HG02981 (cell line): ENCODE measurements around the gene SEPSECS.
"Not testable (repeated sequence)": the region's sequence is repeated elsewhere in the genome, so short reads cannot be mapped to it uniquely, and the experiment has no call there.

Experiments
- ATAC-seq: cut with Tn5 transposase; IDR thresholded peaks from one replicate; pipeline ENCODE4 v1.9.1; 2021; ENCODE audit warnings: mild to moderate bottlenecking, moderate library complexity; ENCODE audit not compliant: unreplicated experiment

Gene SEPSECS

GRCh38 chr4:25088093-25088952 lies 71.9 kb downstream of the SEPSECS start:
- no peak for ATAC-seq

GRCh38 chr4:25085671-25086070 lies 74.6 kb downstream of the SEPSECS start:
- ATAC-seq, result no peak

GRCh38 chr4:25083441-25083840 lies 76.8 kb downstream of the SEPSECS start:
- not testable (repeated sequence) for ATAC-seq

GRCh38 chr4:25081866-25082471 lies 78.3 kb downstream of the SEPSECS start:
- ATAC-seq, result no peak

GRCh38 chr4:25080571-25080970 lies 79.7 kb downstream of the SEPSECS start:
- no peak for ATAC-seq

GRCh38 chr4:25078523-25078922 lies 81.7 kb downstream of the SEPSECS start:
- ATAC-seq, result no peak

- no peak for ATAC-seq
Measured at GRCh38 chr4:25076625-25077398, 83.4 kb downstream of the SEPSECS start.

GRCh38 chr4:25075851-25076250 lies 84.4 kb downstream of the SEPSECS start:
- ATAC-seq, result no peak

GRCh38 chr4:25075129-25075528 lies 85.1 kb downstream of the SEPSECS start:
- ATAC-seq, result no peak

GRCh38 chr4:25070545-25070944 lies 89.7 kb downstream of the SEPSECS start:
- no peak for ATAC-seq
